ENCODE results near the gene AZIN2.

DNA sequence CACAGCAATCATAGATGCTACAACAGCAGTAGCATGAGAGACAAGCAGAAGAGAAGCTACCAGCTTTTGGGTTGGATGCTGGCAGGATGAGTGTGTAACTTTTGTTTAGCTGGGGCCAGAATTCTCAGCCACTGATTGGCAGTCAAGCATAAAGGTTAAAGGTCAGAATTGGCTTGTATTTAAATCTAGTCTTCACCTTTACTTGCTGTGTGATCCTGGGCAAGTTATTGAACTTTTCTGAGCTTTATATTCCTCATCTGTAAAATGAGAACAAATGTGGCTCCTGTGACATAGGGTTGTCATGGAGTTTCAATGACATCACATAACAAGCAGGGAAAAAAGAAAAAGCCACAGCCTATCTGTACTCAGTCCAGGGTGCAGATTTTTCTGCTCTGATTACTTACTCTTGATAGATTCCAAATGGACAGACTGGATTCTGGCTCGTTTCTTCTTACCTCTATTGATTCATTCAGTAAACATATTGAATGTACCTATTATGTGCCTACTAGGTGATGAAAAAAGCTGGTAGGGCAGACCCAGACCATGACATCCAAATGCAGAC, 2.8 kb upstream of the AZIN2 start:
- TF ChIP-seq BHLHE40 (IDR thresholded peaks at IDR 0.05; ENCODE audit: borderline replicate concordance) (no peak), SUZ12 (IDR thresholded peaks at IDR 0.05) (no peak), NFRKB (IDR thresholded peaks at IDR 0.05) (no peak), FOXM1 (IDR thresholded peaks at IDR 0.05; ENCODE audit: borderline replicate concordance) (no peak), ZNF384 (IDR thresholded peaks at IDR 0.05) (no peak), SP1 (IDR thresholded peaks at IDR 0.05) (no peak), CTBP1 (IDR thresholded peaks at IDR 0.05; ENCODE audit: borderline replicate concordance) (no peak)
